GM19025 (cell line): ENCODE measurements around the gene NDUFA11.

ENCODE experiments used
- ATAC-seq: cut with Tn5 transposase; IDR thresholded peaks from one replicate; pipeline ENCODE4 v1.9.1; 2021; ENCODE audit warnings: mild to moderate bottlenecking, low read depth, moderate library complexity; ENCODE audit not compliant: unreplicated experiment

NDUFA11 gene

DNA sequence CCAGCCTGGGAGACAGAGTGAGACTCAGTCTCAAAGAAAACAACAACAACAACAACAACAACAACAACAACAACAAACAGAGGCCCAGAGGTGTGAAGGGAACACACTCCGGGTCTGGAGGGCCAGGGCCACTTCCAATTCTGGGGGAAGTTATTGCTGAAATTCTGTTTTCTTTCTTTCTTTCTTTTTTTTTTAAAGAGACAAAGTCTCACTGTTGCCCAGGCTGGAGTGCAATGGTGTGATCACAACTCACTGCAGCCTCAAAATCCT, 7.0 kb upstream of the NDUFA11 start:
- ATAC-seq, result no peak

- no peak for ATAC-seq
Measured at GRCh38 chr19:5908773-5909442, 5.3 kb upstream of the NDUFA11 start.

GRCh38 chr19:5907241-5907640, 3.7 kb upstream of the NDUFA11 start:
- ATAC-seq, result no peak

- ATAC-seq, result no peak
Measured at GRCh38 chr19:5905114-5905778, 1.7 kb upstream of the NDUFA11 start.

DNA sequence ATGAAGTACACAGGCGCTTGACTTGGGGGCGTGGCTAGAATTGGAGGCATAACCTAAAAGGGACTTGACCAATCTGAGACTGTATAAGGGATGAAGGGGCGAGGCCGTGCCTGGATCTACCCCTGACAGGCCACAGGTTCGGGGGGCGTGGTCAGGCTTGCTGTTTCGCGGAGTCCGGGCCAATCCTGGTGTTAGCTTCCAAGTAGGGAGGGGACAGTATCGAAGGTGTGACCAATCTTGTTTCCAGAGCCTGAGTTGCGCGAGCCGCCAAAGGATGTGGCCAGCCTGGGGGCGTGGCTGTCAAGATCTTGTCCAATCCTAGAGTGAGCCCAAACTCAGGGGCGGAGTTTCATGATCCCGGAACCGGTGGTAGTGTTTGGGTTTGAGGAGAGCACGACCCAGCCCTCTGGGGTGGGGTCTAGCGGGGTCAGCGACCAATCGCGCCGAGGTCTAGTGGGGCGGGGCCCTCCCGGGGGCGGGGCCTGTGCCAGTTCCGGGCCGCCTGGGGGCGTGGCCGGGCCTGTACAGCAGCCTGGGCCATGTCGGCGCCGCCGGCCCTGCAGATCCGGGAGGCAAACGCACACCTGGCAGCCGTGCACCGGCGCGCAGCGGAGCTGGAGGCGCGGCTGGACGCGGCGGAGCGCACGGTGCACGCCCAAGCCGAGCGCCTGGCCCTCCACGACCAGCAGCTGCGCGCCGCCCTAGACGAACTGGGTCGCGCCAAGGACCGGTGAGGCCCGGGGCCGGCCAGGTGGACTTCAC, 943 bp upstream of the NDUFA11 start, which contains the start of gene VMAC:
Gene VMAC (plus strand): TSS at position 521 of the 762 bp plus-strand sequence. CDS start 19 bp downstream, at position 540.
- peak; percentile 81 for ATAC-seq

DNA sequence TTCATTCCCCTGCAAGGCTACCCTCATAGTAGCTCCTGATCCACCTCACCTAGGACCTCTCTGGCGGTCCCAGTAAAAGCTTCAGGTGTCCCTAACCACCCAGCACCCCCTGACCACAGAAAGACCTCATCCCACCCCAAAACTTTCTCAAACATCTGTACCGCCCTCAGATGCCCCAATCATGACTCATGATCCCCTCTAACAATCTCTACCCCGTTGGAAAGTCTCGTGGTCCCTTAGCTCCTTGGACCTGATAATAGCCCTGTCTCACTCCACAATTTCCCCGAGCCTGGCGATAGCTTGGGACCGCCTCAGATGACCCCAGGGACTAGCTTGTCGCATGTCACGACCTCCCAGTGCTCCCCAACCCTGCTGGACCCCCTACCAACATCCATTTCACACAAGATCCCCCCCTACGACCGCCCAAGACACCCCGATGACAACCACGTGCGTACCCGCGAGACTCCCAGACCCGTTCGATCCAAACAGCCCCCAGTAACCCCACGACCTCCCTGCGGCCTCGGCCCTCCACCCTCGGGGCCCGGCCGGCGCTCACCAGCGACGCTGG, 450 bp downstream of the NDUFA11 start:
- no peak for ATAC-seq

DNA sequence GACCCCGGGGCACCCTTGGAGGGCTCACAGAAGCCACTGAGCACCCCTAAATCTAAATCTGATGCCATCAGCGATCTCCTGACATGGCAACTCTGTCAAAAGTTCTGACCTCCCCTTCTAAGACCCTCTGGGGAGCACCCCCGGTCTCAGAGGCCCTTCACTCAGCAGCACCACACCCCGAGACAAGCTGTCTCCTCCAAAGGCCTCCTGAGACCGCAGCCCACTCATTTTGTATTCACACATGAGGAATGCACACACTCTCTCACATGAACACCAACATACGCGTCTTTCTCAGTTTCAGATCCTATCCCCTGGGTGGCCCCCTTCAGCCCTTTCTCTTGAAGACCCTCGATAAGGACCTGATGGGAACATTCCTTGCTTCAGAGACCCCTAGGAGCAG, 2.6 kb downstream of the NDUFA11 start:
- no peak for ATAC-seq

DNA sequence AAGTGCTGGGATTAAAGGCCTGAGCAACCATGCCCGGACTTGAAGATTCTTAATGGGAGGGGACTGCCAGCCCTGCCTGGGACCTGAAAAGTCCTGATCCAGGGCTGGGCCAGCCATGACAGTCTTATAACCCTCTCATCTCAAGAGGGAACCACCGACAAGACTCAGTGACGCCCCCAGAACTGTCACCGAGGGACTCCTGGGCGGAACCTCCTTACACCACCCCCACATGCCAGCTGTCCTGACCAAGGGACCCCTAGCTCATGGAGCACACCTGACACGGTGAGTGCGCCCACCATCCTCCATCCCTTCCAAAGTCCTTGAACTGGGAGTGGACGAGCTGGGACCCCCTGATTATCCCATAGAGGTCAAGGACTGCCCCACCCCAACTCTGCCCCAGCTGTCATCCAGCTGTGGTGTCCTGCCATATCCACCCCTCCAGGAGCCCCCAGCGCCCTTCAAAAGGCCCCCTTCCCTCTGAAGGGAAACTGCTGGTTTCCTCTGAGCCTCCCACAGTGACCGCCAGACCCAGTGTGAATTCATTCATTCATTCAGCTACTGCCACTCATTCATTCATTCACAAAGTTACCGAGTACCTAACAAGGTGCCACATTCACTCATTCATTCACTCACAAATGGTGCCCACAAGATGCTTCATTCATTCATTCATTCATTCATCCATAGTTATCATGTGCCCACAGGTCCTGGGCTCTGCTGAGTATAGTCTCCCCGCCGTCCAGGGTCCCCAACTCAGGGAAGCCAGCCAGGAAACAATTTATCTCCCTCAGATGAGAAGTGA, 3.7 kb downstream of the NDUFA11 start:
- no peak for ATAC-seq

DNA sequence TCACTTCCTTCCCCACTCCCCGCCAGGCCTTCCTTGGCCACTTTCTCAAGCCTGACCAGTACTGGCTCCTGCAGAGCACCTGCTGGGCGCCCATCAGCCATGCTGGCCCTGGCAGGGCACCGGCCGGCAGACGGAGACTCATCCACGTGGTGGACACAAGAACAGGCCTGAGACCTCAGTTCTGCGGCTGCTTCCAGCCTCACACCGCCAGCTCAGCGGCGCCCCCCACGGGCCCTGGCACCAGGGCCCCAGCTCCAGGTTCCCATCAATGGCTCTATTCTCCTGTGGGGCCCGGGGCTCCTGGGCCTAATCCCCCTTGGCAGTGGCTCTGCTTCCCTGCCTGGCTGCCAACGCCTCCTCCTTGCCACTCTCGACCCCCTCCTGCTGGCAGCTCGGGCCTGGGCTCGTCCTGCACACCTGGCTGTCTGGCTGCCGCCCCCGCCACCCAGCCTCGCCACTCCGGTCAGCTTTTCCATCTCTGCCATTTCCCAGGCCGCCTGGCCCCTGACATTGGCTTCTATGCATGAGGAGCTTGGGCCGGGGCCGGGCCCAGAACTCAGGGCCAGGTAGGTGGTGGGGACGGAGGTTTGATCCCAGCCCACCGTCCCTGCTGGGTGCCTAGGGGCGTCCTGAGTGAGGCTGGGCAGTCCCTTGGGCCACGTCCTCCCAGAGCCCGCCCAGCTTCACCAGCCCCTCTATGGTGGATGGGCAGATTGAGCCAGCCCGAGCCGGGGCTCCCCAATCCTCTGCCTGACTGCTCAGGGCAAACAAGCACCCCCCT, 6.2 kb downstream of the NDUFA11 start:
- no peak for ATAC-seq

GRCh38 chr19:5896365-5897076, 7.1 kb downstream of the NDUFA11 start:
- ATAC-seq, result no peak

DNA sequence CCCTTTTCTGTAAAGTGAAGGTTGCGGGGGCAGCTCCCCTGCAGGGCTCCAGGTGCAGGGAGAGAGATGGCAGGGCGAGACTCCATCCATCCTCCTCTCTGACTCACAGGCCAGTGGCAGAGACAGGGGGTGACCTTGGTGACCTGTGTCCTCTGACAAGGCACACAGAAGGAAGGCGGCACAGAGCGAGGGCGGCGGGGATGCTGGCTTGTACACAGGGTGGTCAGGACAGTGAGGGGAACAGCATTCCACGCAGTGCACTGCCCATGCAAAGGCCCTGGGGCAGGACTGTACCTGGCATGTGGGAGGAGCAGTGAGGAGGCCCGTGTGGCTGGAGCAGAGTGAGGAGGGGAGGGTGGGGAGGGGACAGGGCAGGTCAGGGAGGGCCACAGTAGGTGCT, 7.7 kb downstream of the NDUFA11 start:
- ATAC-seq, result no peak

- no peak for ATAC-seq
Measured at GRCh38 chr19:5895409-5895808, 8.2 kb downstream of the NDUFA11 start.

GRCh38 chr19:5894704-5895349, 8.8 kb downstream of the NDUFA11 start:
- no peak for ATAC-seq

- ATAC-seq, result no peak
Measured at GRCh38 chr19:5893907-5894703, 9.5 kb downstream of the NDUFA11 start.

- no peak for ATAC-seq
Measured at GRCh38 chr19:5893296-5893903, 10.2 kb downstream of the NDUFA11 start.

- ATAC-seq, result no peak
Measured at GRCh38 chr19:5892772-5893275, 10.8 kb downstream of the NDUFA11 start.
